HEK293 (cell line): ENCODE data around the gene AGAP3.

Source experiments
- BCL11B ChIP-seq: fragments of 450-650 bp; formaldehyde crosslinking; IDR thresholded peaks from 2 replicates; pipeline ENCODE4 v1.5.1; 2016; ENCODE audit warnings: low read depth, missing biosample characterization, missing genetic modification characterization
- BCL6B ChIP-seq: fragments of 450-650 bp; formaldehyde crosslinking; IDR thresholded peaks from 2 replicates; pipeline ENCODE4 v1.5.1; 2017; ENCODE audit warnings: missing biosample characterization, missing genetic modification characterization
- EGR2 ChIP-seq: fragments of 450-650 bp; formaldehyde crosslinking; IDR thresholded peaks from 2 replicates; pipeline ENCODE4 v1.5.1; 2016; ENCODE audit warnings: low read depth, missing biosample characterization, missing genetic modification characterization
- FEZF1 ChIP-seq: fragments of 450-650 bp; formaldehyde crosslinking; IDR thresholded peaks from 2 replicates; pipeline ENCODE4 v1.5.1; 2016; ENCODE audit warnings: missing biosample characterization, missing genetic modification characterization
- GLI2 ChIP-seq: fragments of 450-650 bp; formaldehyde crosslinking; IDR thresholded peaks from 2 replicates; pipeline ENCODE4; 2017; ENCODE audit warnings: missing biosample characterization, missing genetic modification characterization, low read depth, borderline replicate concordance
- KLF17 ChIP-seq: fragments of 450-650 bp; formaldehyde crosslinking; IDR thresholded peaks from 2 replicates; pipeline ENCODE4 v1.5.1; 2016; ENCODE audit warnings: missing biosample characterization, missing genetic modification characterization
- MEIS1 ChIP-seq: sonication (generic); formaldehyde crosslinking; IDR thresholded peaks from 2 replicates; pipeline ENCODE4 v1.8.1; 2022; ENCODE audit warnings: missing genetic modification reagents, mild to moderate bottlenecking, borderline replicate concordance
- MYNN ChIP-seq: fragments of 450-650 bp; formaldehyde crosslinking; IDR thresholded peaks from 2 replicates; pipeline ENCODE4 v1.5.1; 2016; ENCODE audit warnings: missing biosample characterization, missing genetic modification characterization, borderline replicate concordance
- MZF1 ChIP-seq: fragments of 450-650 bp; formaldehyde crosslinking; IDR thresholded peaks from 2 replicates; pipeline ENCODE4 v1.5.1; 2017; ENCODE audit warnings: missing biosample characterization, missing genetic modification characterization, borderline replicate concordance
- PRDM10 ChIP-seq: fragments of 450-650 bp; formaldehyde crosslinking; IDR thresholded peaks from 2 replicates; pipeline ENCODE4 v1.5.1; 2016; ENCODE audit warnings: missing biosample characterization, missing genetic modification characterization
- SETDB1 ChIP-seq: IDR thresholded peaks from one replicate; pipeline ENCODE4 v1.6.1; 2017; ENCODE audit warnings: mild to moderate bottlenecking, low read length, moderate library complexity, mixed read lengths; ENCODE audit not compliant: insufficient read length
- SP7 ChIP-seq: fragments of 450-650 bp; formaldehyde crosslinking; IDR thresholded peaks from 2 replicates; pipeline ENCODE4 v1.5.1; 2016; ENCODE audit warnings: missing biosample characterization, missing genetic modification characterization
- TRIM28 ChIP-seq: IDR thresholded peaks from 2 replicates; pipeline ENCODE4 v1.6.1; 2011; ENCODE audit warnings: low read length, control low read depth, borderline replicate concordance
- ZBTB1 ChIP-seq: fragments of 450-650 bp; formaldehyde crosslinking; IDR thresholded peaks from 2 replicates; pipeline ENCODE4 v1.5.1; 2016; ENCODE audit warnings: missing biosample characterization, missing genetic modification characterization
- ZBTB48 ChIP-seq: fragments of 450-650 bp; formaldehyde crosslinking; IDR thresholded peaks from 2 replicates; pipeline ENCODE4 v1.5.1; 2016; ENCODE audit warnings: missing biosample characterization, missing genetic modification characterization
- ZIC2 ChIP-seq: fragments of 450-650 bp; formaldehyde crosslinking; IDR thresholded peaks from 2 replicates; pipeline ENCODE4 v1.5.1; 2016; ENCODE audit warnings: missing biosample characterization, missing genetic modification characterization
- ZNF114 ChIP-seq: fragments of 450-650 bp; formaldehyde crosslinking; IDR thresholded peaks from 2 replicates; pipeline ENCODE4 v1.5.0; 2017; ENCODE audit warnings: missing biosample characterization, missing genetic modification characterization
- ZNF138 ChIP-seq: fragments of 450-650 bp; formaldehyde crosslinking; IDR thresholded peaks from 2 replicates; pipeline ENCODE4 v1.5.1; 2016; ENCODE audit warnings: missing biosample characterization, missing genetic modification characterization, borderline replicate concordance
- ZNF18 ChIP-seq: fragments of 450-650 bp; formaldehyde crosslinking; IDR thresholded peaks from 2 replicates; pipeline ENCODE4 v1.5.1; 2016; ENCODE audit warnings: missing biosample characterization, missing genetic modification characterization
- ZNF2 ChIP-seq: fragments of 450-650 bp; formaldehyde crosslinking; IDR thresholded peaks from 2 replicates; pipeline ENCODE4 v1.5.1; 2016; ENCODE audit warnings: missing biosample characterization, missing genetic modification characterization
- ZNF214 ChIP-seq: fragments of 450-650 bp; formaldehyde crosslinking; IDR thresholded peaks from 2 replicates; pipeline ENCODE4 v1.5.1; 2017; ENCODE audit warnings: missing biosample characterization, mild to moderate bottlenecking, missing genetic modification characterization, borderline replicate concordance
- ZNF23 ChIP-seq: fragments of 450-650 bp; formaldehyde crosslinking; IDR thresholded peaks from 2 replicates; pipeline ENCODE4 v1.5.1; 2016; ENCODE audit warnings: missing biosample characterization, missing genetic modification characterization, borderline replicate concordance
- ZNF362 ChIP-seq: fragments of 450-650 bp; formaldehyde crosslinking; IDR thresholded peaks from 2 replicates; pipeline ENCODE4 v1.5.1; 2016; ENCODE audit warnings: missing biosample characterization, missing genetic modification characterization
- ZNF391 ChIP-seq: fragments of 450-650 bp; formaldehyde crosslinking; IDR thresholded peaks from 2 replicates; pipeline ENCODE4 v1.5.1; 2016; ENCODE audit warnings: low read depth, missing biosample characterization, missing genetic modification characterization, borderline replicate concordance
- ZNF426 ChIP-seq: fragments of 450-650 bp; formaldehyde crosslinking; IDR thresholded peaks from 2 replicates; pipeline ENCODE4 v1.5.1; 2017; ENCODE audit warnings: missing biosample characterization, missing genetic modification characterization, mild to moderate bottlenecking, inconsistent platforms, moderate library complexity
- ZNF510 ChIP-seq: fragments of 450-650 bp; formaldehyde crosslinking; IDR thresholded peaks from 2 replicates; pipeline ENCODE4 v1.5.1; 2018; ENCODE audit warnings: mild to moderate bottlenecking, missing genetic modification characterization, missing biosample characterization; ENCODE audit not compliant: insufficient replicate concordance
- ZNF521 ChIP-seq: fragments of 450-650 bp; formaldehyde crosslinking; IDR thresholded peaks from 2 replicates; pipeline ENCODE4 v1.5.1; 2017; ENCODE audit warnings: missing biosample characterization, mild to moderate bottlenecking, missing genetic modification characterization
- ZNF530 ChIP-seq: fragments of 450-650 bp; formaldehyde crosslinking; IDR thresholded peaks from 2 replicates; pipeline ENCODE4 v1.5.1; 2016; ENCODE audit warnings: low read depth, missing biosample characterization, missing genetic modification characterization
- ZNF596 ChIP-seq: fragments of 450-650 bp; IDR thresholded peaks from 2 replicates; pipeline ENCODE4 v1.5.0; 2018; ENCODE audit warnings: missing biosample characterization, mild to moderate bottlenecking, missing genetic modification characterization, moderate library complexity
- ZNF626 ChIP-seq: fragments of 450-650 bp; sonication (Bioruptor Pico); formaldehyde crosslinking; IDR thresholded peaks from 2 replicates; pipeline ENCODE4 v1.5.1; 2018; ENCODE audit warnings: missing biosample characterization, missing genetic modification characterization, inconsistent platforms
- ZNF629 ChIP-seq: fragments of 450-650 bp; formaldehyde crosslinking; IDR thresholded peaks from 2 replicates; pipeline ENCODE4 v1.5.1; 2017; ENCODE audit warnings: missing biosample characterization, missing genetic modification characterization
- ZNF777 ChIP-seq: fragments of 450-650 bp; formaldehyde crosslinking; IDR thresholded peaks from 2 replicates; pipeline ENCODE4 v1.5.1; 2017; ENCODE audit warnings: missing biosample characterization, missing genetic modification characterization, borderline replicate concordance
- ZNF830 ChIP-seq: fragments of 450-650 bp; IDR thresholded peaks from 2 replicates; pipeline ENCODE4 v1.5.0; 2018; ENCODE audit warnings: missing biosample characterization, missing genetic modification characterization, low read depth, mild to moderate bottlenecking, moderate library complexity

The AGAP3 gene

GRCh38 chr7:151080067-151080521 lies 6.2 kb upstream of the AGAP3 start (continued):
- TF ChIP-seq ZNF777 (tag by site-specific recombination) = no peak
- TF ChIP-seq ZNF391 (tag by site-specific recombination) = no peak
- TF ChIP-seq ZNF521 (tag by site-specific recombination) = no peak
- TF ChIP-seq MZF1 (tag by site-specific recombination) = no peak
- no peak for TF ChIP-seq ZNF626 (tag by site-specific recombination)
- TF ChIP-seq ZNF214 (tag by site-specific recombination) = no peak
- TF ChIP-seq ZNF114 = no peak
- peak; percentile 50; the same call in 1 of the 2 replicates for TF ChIP-seq EGR2 (tag by site-specific recombination)
- TF ChIP-seq SP7 (tag by site-specific recombination) = no peak
- TF ChIP-seq ZNF596 (tag by site-specific recombination) = no peak
- TF ChIP-seq ZNF138 = no peak
- TF ChIP-seq BCL6B = no peak
- TF ChIP-seq ZNF23 (tag by site-specific recombination) = no peak
- no peak for TF ChIP-seq FEZF1
- peak; percentile 40; the same call in 1 of the 2 replicates for TF ChIP-seq ZIC2 (tag by site-specific recombination)
- TF ChIP-seq TRIM28 = no peak
- no peak for TF ChIP-seq ZNF426 (tag by site-specific recombination)
- no peak for TF ChIP-seq BCL11B (tag by site-specific recombination)
- peak; percentile 50; the same call in 1 of the 2 replicates for TF ChIP-seq ZNF2
- TF ChIP-seq MEIS1 (CRISPR knock-in tag) = no peak
- TF ChIP-seq MYNN (tag by site-specific recombination) = no peak; the same call in 1 of the 2 replicates
- TF ChIP-seq KLF17 (tag by site-specific recombination) = peak; percentile 98
- TF ChIP-seq ZNF510 = no peak
- 0 out of 2 replicates have a peak, but pooled peaks have one; percentile 60 for TF ChIP-seq PRDM10 (tag by site-specific recombination)
- TF ChIP-seq ZBTB1 (tag by site-specific recombination) = no peak
- TF ChIP-seq ZNF530 (tag by site-specific recombination) = no peak
- no peak for TF ChIP-seq GLI2 (tag by site-specific recombination)
- TF ChIP-seq SETDB1 = no peak
- no peak for TF ChIP-seq ZBTB48
- TF ChIP-seq ZNF830 = no peak
- no peak for TF ChIP-seq ZNF629 (tag by site-specific recombination)
- TF ChIP-seq ZNF18 (tag by site-specific recombination) = no peak
- no peak for TF ChIP-seq ZNF362 (tag by site-specific recombination)
